GM12878 (cell line): Measurements from ENCODE around the gene LACRT.

Experiments used
- CHD2 ChIP-seq: IDR thresholded peaks from 2 replicates; pipeline ENCODE4 v1.6.1; 2011; ENCODE audit warnings: low read depth, low read length, improper control_type of control experiment, borderline replicate concordance
- CTCF ChIP-seq, 3 experiments: IDR thresholded peaks in 2 of 3; conservative IDR thresholded peaks in 1 of 3; 2 replicates each; pipeline ENCODE4 v1.5.1; 2011; ENCODE audit warnings: low read depth in 3 of 3, low read length in 3 of 3, mild to moderate bottlenecking in 3 of 3, control low read depth in 2 of 3, moderate library complexity in 2 of 3, inconsistent platforms in 1 of 3, mixed read lengths in 1 of 3; ENCODE audit not compliant: control insufficient read depth in 2 of 3, insufficient read depth in 1 of 3; ENCODE audit errors: extremely low read depth in 1 of 3
- EGR1 ChIP-seq, 2 experiments: IDR thresholded peaks; 1 replicate in 1 of 2; 2 replicates in 1 of 2; pipeline ENCODE4 v1.6.1; 2011 to 2012; ENCODE audit warnings: low read depth in 2 of 2, low read length in 2 of 2, borderline replicate concordance in 1 of 2, mild to moderate bottlenecking in 1 of 2, moderate library complexity in 1 of 2
- EP300 ChIP-seq, 2 experiments: fragments of 150-350 bp in 1 of 2; IDR thresholded peaks; 2 replicates each; pipeline ENCODE4 v1.6.1; 2011 to 2012; ENCODE audit warnings: low read depth in 2 of 2, low read length in 2 of 2, borderline replicate concordance in 1 of 2, improper control_type of control experiment in 1 of 2, inconsistent platforms in 1 of 2; ENCODE audit not compliant: control insufficient read depth in 1 of 2
- IKZF2 ChIP-seq, 2 experiments: fragments of 450-650 bp; IDR thresholded peaks; 2 replicates each; pipeline ENCODE4 v1.6.1; 2017; ENCODE audit warnings: mild to moderate bottlenecking in 2 of 2, moderate library complexity in 2 of 2
- NR2C1 ChIP-seq: fragments of 450-650 bp; IDR thresholded peaks from 2 replicates; pipeline ENCODE4 v1.6.1; 2017; ENCODE audit warnings: antibody characterized with exemption, mild to moderate bottlenecking, moderate library complexity
- POLR2A ChIP-seq: IDR thresholded peaks from 2 replicates; pipeline ENCODE4 v1.6.1; 2011; ENCODE audit warnings: low read depth, mild to moderate bottlenecking, low read length
- SP1 ChIP-seq: IDR thresholded peaks from one replicate; pipeline ENCODE4 v1.6.1; 2011; ENCODE audit warnings: low read depth, low read length
- ZNF207 ChIP-seq: fragments of 450-650 bp; IDR thresholded peaks from 2 replicates; pipeline ENCODE4 v1.6.1; 2014; ENCODE audit warnings: antibody characterized with exemption, mild to moderate bottlenecking, borderline replicate concordance
- ZZZ3 ChIP-seq: IDR thresholded peaks from 2 replicates; pipeline ENCODE4 v1.6.1; 2011; ENCODE audit warnings: low read depth; ENCODE audit not compliant: control insufficient read depth, insufficient read length

GRCh38 chr12:54606556-54606955 is 28.1 kb downstream of the LACRT start:
- no peak for TF ChIP-seq ZZZ3
- TF ChIP-seq CTCF (IDR thresholded peaks at IDR 0.05 in 2 of 3, conservative IDR thresholded peaks at IDR 0.05 in 1 of 3; ENCODE audit: control insufficient read depth in 2 of 3, extremely low read depth in 1 of 3, insufficient read depth in 1 of 3, low read depth in 3 of 3, low read length in 3 of 3): no peak
- TF ChIP-seq EGR1 (IDR thresholded peaks at IDR 0.05; ENCODE audit: borderline replicate concordance in 1 of 2, low read depth in 2 of 2, low read length in 2 of 2): no peak
- TF ChIP-seq ZNF207: no peak
- TF ChIP-seq CHD2: no peak
- no peak for TF ChIP-seq IKZF2 (IDR thresholded peaks at IDR 0.05)
- no peak for TF ChIP-seq EP300 (IDR thresholded peaks at IDR 0.05; ENCODE audit: borderline replicate concordance in 1 of 2, control insufficient read depth in 1 of 2, low read depth in 2 of 2, low read length in 2 of 2)
- TF ChIP-seq POLR2A: no peak
- TF ChIP-seq SP1: no peak
- no peak for TF ChIP-seq NR2C1
